ENCODE data around the gene TNFRSF17.
"Not testable (repeated sequence)": the region's sequence is repeated elsewhere in the genome, so short reads cannot be mapped to it uniquely, and the experiment has no call there.

The TNFRSF17 gene

DNA sequence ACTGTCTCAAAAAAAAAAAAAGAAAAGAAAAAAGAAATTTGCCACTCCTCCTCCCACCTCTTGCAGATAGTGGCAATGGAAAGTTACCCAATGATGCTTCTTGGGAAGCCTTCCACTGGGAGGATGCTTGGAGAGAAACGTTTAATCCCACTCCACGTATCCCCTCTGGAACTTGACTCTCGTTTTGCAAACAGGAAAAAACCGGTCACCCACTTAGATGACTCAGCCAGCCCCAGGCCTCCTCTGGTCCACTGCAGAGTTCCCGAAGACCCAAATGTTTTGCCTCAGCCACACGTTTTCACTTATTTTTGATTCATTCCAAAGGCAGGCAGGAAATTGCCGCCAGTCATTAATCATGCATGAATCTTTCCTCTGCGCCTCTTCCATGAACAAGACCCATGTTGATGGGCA, 9.3 kb upstream of the TNFRSF17 start:
- peak; percentile 34 for DNase-seq
- Histone ChIP-seq H3K36me3 (ENCODE audit: control insufficient read depth, insufficient read depth, low read length) (no peaks in the 10 kb centered on the region), H3K4ac (ENCODE audit: low read depth, low read length) (no peak overlapping the region), H3K9ac (ENCODE audit: low read length) (no peak overlapping the region), H2BK15ac (replicated peaks; ENCODE audit: low read depth) (no peak overlapping the region), H3K27ac (ENCODE audit: low read depth, low read length) (no peak overlapping the region), H3K4me1 (ENCODE audit: control insufficient read depth, low read depth, low read length) (no peaks in the 10 kb centered on the region), H2AK5ac (ENCODE audit: low read length) (no peak overlapping the region), H3K4me2 (ENCODE audit: low read length) (no peak overlapping the region), H3K18ac (ENCODE audit: low read length) (no peak overlapping the region), H3K79me2 (ENCODE audit: control insufficient read depth, insufficient read depth, low read length) (no peaks in the 10 kb centered on the region), H4K5ac (ENCODE audit: low read length) (no peak overlapping the region), H3K56ac (ENCODE audit: low read length) (no peak overlapping the region), H4K8ac (ENCODE audit: low read depth, low read length) (no peak overlapping the region), H2BK120ac (ENCODE audit: low read depth, low read length) (no peak overlapping the region), H3K4me3 (ENCODE audit: low read length) (no peak overlapping the region), H2BK5ac (ENCODE audit: low read length) (no peak overlapping the region), H3K23ac (ENCODE audit: low read length) (no peak overlapping the region), H3K79me1 (ENCODE audit: low read length) (no peaks in the 10 kb centered on the region), H3K27me3 (ENCODE audit: insufficient read depth, low read length, poor library complexity) (no peaks in the 10 kb centered on the region)
- WGBS (ENCODE audit: extremely low coverage, insufficient coverage, low lambda C conversion rate), result no CpG with 5 or more reads among the region's 8 CpGs

GRCh38 chr16:11956558-11956957, 8.5 kb upstream of the TNFRSF17 start:
- WGBS (ENCODE audit: extremely low coverage, insufficient coverage, low lambda C conversion rate), result no CpG with 5 or more reads among the region's 2 CpGs
- Histone ChIP-seq H2BK15ac (replicated peaks; ENCODE audit: low read depth) (no peak overlapping the region), H3K4me2 (ENCODE audit: low read length) (no peak overlapping the region), H2BK120ac (ENCODE audit: low read depth, low read length) (no peak overlapping the region), H3K23ac (ENCODE audit: low read length) (no peak overlapping the region), H3K9ac (ENCODE audit: low read length) (no peak overlapping the region), H3K27me3 (ENCODE audit: insufficient read depth, low read length, poor library complexity) (no peaks in the 10 kb centered on the region), H3K79me1 (ENCODE audit: low read length) (no peaks in the 10 kb centered on the region), H3K4me1 (ENCODE audit: control insufficient read depth, low read depth, low read length) (no peaks in the 10 kb centered on the region), H3K79me2 (ENCODE audit: control insufficient read depth, insufficient read depth, low read length) (no peaks in the 10 kb centered on the region), H2AK5ac (ENCODE audit: low read length) (no peak overlapping the region), H4K5ac (ENCODE audit: low read length) (no peak overlapping the region), H3K18ac (ENCODE audit: low read length) (no peak overlapping the region), H3K4ac (ENCODE audit: low read depth, low read length) (no peak overlapping the region), H4K8ac (ENCODE audit: low read depth, low read length) (no peak overlapping the region), H3K36me3 (ENCODE audit: control insufficient read depth, insufficient read depth, low read length) (no peaks in the 10 kb centered on the region), H3K56ac (ENCODE audit: low read length) (no peak overlapping the region), H3K4me3 (ENCODE audit: low read length) (no peak overlapping the region), H2BK5ac (ENCODE audit: low read length) (no peak overlapping the region), H3K27ac (ENCODE audit: low read depth, low read length) (no peak overlapping the region)
- DNase-seq, result no peak

DNA sequence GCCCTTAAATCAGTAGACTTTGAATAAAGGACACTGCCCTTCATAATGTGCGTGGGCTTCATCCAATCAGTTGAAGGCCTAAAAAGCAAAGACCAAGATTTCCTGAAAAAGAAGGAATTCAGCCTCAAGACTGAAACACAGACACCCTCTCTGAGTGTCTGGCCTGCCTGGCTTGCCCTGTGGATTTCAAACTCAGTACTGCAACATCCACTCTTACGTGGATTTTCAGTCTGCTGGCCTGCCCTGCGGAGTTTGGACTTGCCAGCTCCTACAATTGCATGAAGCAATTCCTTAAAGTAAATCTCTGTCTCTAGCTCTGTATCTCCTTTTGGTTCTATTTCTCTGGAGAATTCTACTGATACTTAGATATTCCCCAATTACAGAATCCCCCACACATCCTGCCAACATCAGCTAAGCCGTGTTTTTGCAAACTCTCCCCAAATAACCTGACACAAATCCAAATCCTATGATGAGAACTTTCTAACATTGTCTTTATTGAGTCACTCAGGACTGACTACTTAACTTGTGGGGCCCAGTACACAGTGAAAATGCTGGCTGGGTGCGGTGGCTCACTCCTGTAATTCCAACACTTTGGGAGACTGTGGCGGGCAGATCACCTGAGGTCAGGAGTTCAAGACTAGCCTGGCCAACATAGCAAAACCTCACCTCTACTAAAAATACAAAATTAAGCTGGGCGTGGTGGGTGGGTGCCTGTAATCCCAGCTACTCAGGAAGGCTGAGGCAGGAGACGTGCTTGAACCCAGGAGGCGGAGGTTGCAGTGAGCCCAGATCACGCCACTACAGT, 7.2 kb upstream of the TNFRSF17 start:
- H3K9ac ChIP-seq (ENCODE audit: low read length), result no peak overlapping the region
- no peak overlapping the region for H3K27ac ChIP-seq (ENCODE audit: low read depth, low read length)
- H2BK15ac ChIP-seq (replicated peaks; ENCODE audit: low read depth), result no peak overlapping the region
- H3K4me3 ChIP-seq (ENCODE audit: low read length), result no peak overlapping the region
- no peaks in the 10 kb centered on the region for H3K27me3 ChIP-seq (ENCODE audit: insufficient read depth, low read length, poor library complexity)
- no peak overlapping the region for H2BK5ac ChIP-seq (ENCODE audit: low read length)
- no peaks in the 10 kb centered on the region for H3K36me3 ChIP-seq (ENCODE audit: control insufficient read depth, insufficient read depth, low read length)
- no peak overlapping the region for H4K8ac ChIP-seq (ENCODE audit: low read depth, low read length)
- H3K4me2 ChIP-seq (ENCODE audit: low read length), result no peak overlapping the region
- no peaks in the 10 kb centered on the region for H3K4me1 ChIP-seq (ENCODE audit: control insufficient read depth, low read depth, low read length)
- no peak overlapping the region for H3K23ac ChIP-seq (ENCODE audit: low read length)
- no peak overlapping the region for H2BK120ac ChIP-seq (ENCODE audit: low read depth, low read length)
- H2AK5ac ChIP-seq (ENCODE audit: low read length), result no peak overlapping the region
- no CpG with 5 or more reads among the region's 10 CpGs for WGBS (ENCODE audit: extremely low coverage, insufficient coverage, low lambda C conversion rate)
- H3K79me1 ChIP-seq (ENCODE audit: low read length), result no peaks in the 10 kb centered on the region
- H4K5ac ChIP-seq (ENCODE audit: low read length), result no peak overlapping the region
- DNase-seq, result no peak
- H3K18ac ChIP-seq (ENCODE audit: low read length), result no peak overlapping the region
- no peak overlapping the region for H3K4ac ChIP-seq (ENCODE audit: low read depth, low read length)
- H3K79me2 ChIP-seq (ENCODE audit: control insufficient read depth, insufficient read depth, low read length), result no peaks in the 10 kb centered on the region
- no peak overlapping the region for H3K56ac ChIP-seq (ENCODE audit: low read length)

GRCh38 chr16:11962457-11962856, 2.6 kb upstream of the TNFRSF17 start:
- not testable (repeated sequence) for H3K18ac ChIP-seq (ENCODE audit: low read length); H3K36me3 ChIP-seq (ENCODE audit: control insufficient read depth, insufficient read depth, low read length); H3K27me3 ChIP-seq (ENCODE audit: insufficient read depth, low read length, poor library complexity); H3K4ac ChIP-seq (ENCODE audit: low read depth, low read length); H3K27ac ChIP-seq (ENCODE audit: low read depth, low read length); H4K5ac ChIP-seq (ENCODE audit: low read length); H3K9ac ChIP-seq (ENCODE audit: low read length); H3K4me3 ChIP-seq (ENCODE audit: low read length); H3K79me2 ChIP-seq (ENCODE audit: control insufficient read depth, insufficient read depth, low read length); DNase-seq; H2AK5ac ChIP-seq (ENCODE audit: low read length); H2BK15ac ChIP-seq (replicated peaks; ENCODE audit: low read depth); H4K8ac ChIP-seq (ENCODE audit: low read depth, low read length); H3K23ac ChIP-seq (ENCODE audit: low read length); H3K4me1 ChIP-seq (ENCODE audit: control insufficient read depth, low read depth, low read length); H2BK5ac ChIP-seq (ENCODE audit: low read length); H3K79me1 ChIP-seq (ENCODE audit: low read length); H2BK120ac ChIP-seq (ENCODE audit: low read depth, low read length); H3K4me2 ChIP-seq (ENCODE audit: low read length); H3K56ac ChIP-seq (ENCODE audit: low read length)
- no CpG with 5 or more reads among the region's 5 CpGs for WGBS (ENCODE audit: extremely low coverage, insufficient coverage, low lambda C conversion rate)

DNA sequence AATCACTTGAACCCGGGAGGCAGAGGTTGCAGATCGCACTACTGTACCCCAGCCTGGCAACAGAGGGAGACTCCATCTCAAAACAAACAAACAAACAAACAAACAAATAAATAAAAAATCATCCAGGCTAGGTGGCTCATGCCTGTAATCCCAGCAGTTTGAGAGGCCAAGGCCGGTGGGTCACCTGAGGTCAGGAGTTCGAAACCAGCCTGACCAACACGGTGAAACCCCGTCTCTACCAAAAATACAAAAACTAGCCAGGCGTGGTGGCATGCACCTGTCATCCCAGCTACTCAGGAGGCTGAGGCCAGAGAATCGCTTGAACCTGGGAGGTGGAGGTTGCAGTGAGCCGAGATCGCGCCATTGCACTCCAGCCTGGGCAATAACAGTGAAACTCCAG, 2.0 kb upstream of the TNFRSF17 start:
- not testable (repeated sequence) for H2BK5ac ChIP-seq (ENCODE audit: low read length); H2BK15ac ChIP-seq (replicated peaks; ENCODE audit: low read depth); H3K4me1 ChIP-seq (ENCODE audit: control insufficient read depth, low read depth, low read length); H3K27me3 ChIP-seq (ENCODE audit: insufficient read depth, low read length, poor library complexity); H3K4me2 ChIP-seq (ENCODE audit: low read length); H3K18ac ChIP-seq (ENCODE audit: low read length); H4K5ac ChIP-seq (ENCODE audit: low read length); DNase-seq; H3K27ac ChIP-seq (ENCODE audit: low read depth, low read length); H3K36me3 ChIP-seq (ENCODE audit: control insufficient read depth, insufficient read depth, low read length); H3K79me2 ChIP-seq (ENCODE audit: control insufficient read depth, insufficient read depth, low read length); H3K23ac ChIP-seq (ENCODE audit: low read length); H2BK120ac ChIP-seq (ENCODE audit: low read depth, low read length); H3K79me1 ChIP-seq (ENCODE audit: low read length); H3K4ac ChIP-seq (ENCODE audit: low read depth, low read length); H4K8ac ChIP-seq (ENCODE audit: low read depth, low read length); H2AK5ac ChIP-seq (ENCODE audit: low read length); H3K4me3 ChIP-seq (ENCODE audit: low read length); H3K9ac ChIP-seq (ENCODE audit: low read length); H3K56ac ChIP-seq (ENCODE audit: low read length)
- WGBS (ENCODE audit: extremely low coverage, insufficient coverage, low lambda C conversion rate), result no CpG with 5 or more reads among the region's 11 CpGs

GRCh38 chr16:11963706-11964105, 1.3 kb upstream of the TNFRSF17 start:
- Histone ChIP-seq H3K79me2 (ENCODE audit: control insufficient read depth, insufficient read depth, low read length) (no peaks in the 10 kb centered on the region), H2BK120ac (ENCODE audit: low read depth, low read length) (no peak overlapping the region), H3K9ac (ENCODE audit: low read length) (no peak overlapping the region), H3K23ac (ENCODE audit: low read length) (no peak overlapping the region), H3K56ac (ENCODE audit: low read length) (no peak overlapping the region), H3K27ac (ENCODE audit: low read depth, low read length) (no peak overlapping the region), H4K8ac (ENCODE audit: low read depth, low read length) (no peak overlapping the region), H3K4me2 (ENCODE audit: low read length) (no peak overlapping the region), H3K4me3 (ENCODE audit: low read length) (no peak overlapping the region), H3K4me1 (ENCODE audit: control insufficient read depth, low read depth, low read length) (no peaks in the 10 kb centered on the region), H2BK5ac (ENCODE audit: low read length) (no peak overlapping the region), H4K5ac (ENCODE audit: low read length) (no peak overlapping the region), H2BK15ac (replicated peaks; ENCODE audit: low read depth) (no peak overlapping the region), H3K18ac (ENCODE audit: low read length) (no peak overlapping the region), H3K79me1 (ENCODE audit: low read length) (no peaks in the 10 kb centered on the region), H3K4ac (ENCODE audit: low read depth, low read length) (no peak overlapping the region), H3K27me3 (ENCODE audit: insufficient read depth, low read length, poor library complexity) (no peaks in the 10 kb centered on the region), H2AK5ac (ENCODE audit: low read length) (no peak overlapping the region), H3K36me3 (ENCODE audit: control insufficient read depth, insufficient read depth, low read length) (no peaks in the 10 kb centered on the region)
- no peak for DNase-seq
- no CpG with 5 or more reads among the region's 6 CpGs for WGBS (ENCODE audit: extremely low coverage, insufficient coverage, low lambda C conversion rate)

Data from mesendoderm (in vitro differentiated cells).